Limb (tissue), 2 donors: ENCODE data around the gene DAZAP1.
"Not testable (repeated sequence)": the region's sequence is repeated elsewhere in the genome, so short reads cannot be mapped to it uniquely, and the experiment has no call there.

ENCODE experiments used
- DNase-seq, 2 donors: peaks; one replicate each; pipeline ENCODE4 v3.0.0-alpha.2; 2016; ENCODE audit errors: extremely low spot score in 2 of 2

DAZAP1 gene

GRCh38 chr19:1439525-1440417 is 32.4 kb downstream of the DAZAP1 start:
- DNase-seq: not testable (repeated sequence)

- no peak for DNase-seq
Observed at GRCh38 chr19:1440418-1440801, 33.0 kb downstream of the DAZAP1 start.

- DNase-seq: no peak
Observed at GRCh38 chr19:1441022-1441426, 33.6 kb downstream of the DAZAP1 start.

GRCh38 chr19:1441677-1442438 is 34.5 kb downstream of the DAZAP1 start:
- no peak for DNase-seq

GRCh38 chr19:1445185-1445931 is 38.0 kb downstream of the DAZAP1 start:
- DNase-seq: peak; percentile 60 to 88

- peak in 1 of 2 donors; percentile 87 for DNase-seq
Observed at GRCh38 chr19:1445932-1446712, 38.7 kb downstream of the DAZAP1 start.

- peak in 1 of 2 donors; percentile 72 for DNase-seq
Observed at GRCh38 chr19:1446713-1447481, 39.5 kb downstream of the DAZAP1 start.

GRCh38 chr19:1447504-1447903 is 40.1 kb downstream of the DAZAP1 start:
- DNase-seq: peak in 1 of 2 donors; percentile 27

- DNase-seq: peak in 1 of 2 donors; percentile 29
Observed at GRCh38 chr19:1447944-1448343, 40.6 kb downstream of the DAZAP1 start.

- DNase-seq: peak in 1 of 2 donors; percentile 86
Observed at GRCh38 chr19:1449467-1450442, 42.4 kb downstream of the DAZAP1 start, which contains the start of gene APC2. TSS of gene APC2 (plus strand) at chr19:1450121. CDS start at chr19:1453002, 2,881 bp downstream.

GRCh38 chr19:1450735-1451731 is 43.6 kb downstream of the DAZAP1 start:
- DNase-seq: peak in 1 of 2 donors; percentile 37

- peak in 1 of 2 donors; percentile 73 for DNase-seq
Observed at GRCh38 chr19:1451916-1452801, 44.8 kb downstream of the DAZAP1 start.

GRCh38 chr19:1452802-1453524 is 45.6 kb downstream of the DAZAP1 start:
- peak in 1 of 2 donors; percentile 36 for DNase-seq

GRCh38 chr19:1453525-1454364 is 46.4 kb downstream of the DAZAP1 start:
- DNase-seq: peak in 1 of 2 donors; percentile 59

- DNase-seq: no peak
Observed at GRCh38 chr19:1455002-1455335, 47.6 kb downstream of the DAZAP1 start.
